Large intestine (tissue), 3 donors: Measurements from ENCODE around the gene SLC25A12. TPM values are rescaled to one million over a fixed set of nuclear protein-coding genes. Genes with fewer than 3 reads are reported as not detected.
"Not testable (repeated sequence)": the region's sequence is repeated elsewhere in the genome, so short reads cannot be mapped to it uniquely, and the experiment has no call there.

Experiments
- DNase-seq, 2 donors: peaks; one replicate each; pipeline versions ENCODE4 v3.0.0 to v3.0.0-alpha.2; 2013
- H3K27ac ChIP-seq: one replicate; pipeline ENCODE4 v1.5.1; 2013; ENCODE audit warnings: low read length
- H3K27me3 ChIP-seq: 2 replicates; pipeline ENCODE4 v1.6.1; 2013; ENCODE audit warnings: low read length; ENCODE audit not compliant: control insufficient read depth, insufficient read depth
- H3K36me3 ChIP-seq: 2 replicates; pipeline ENCODE4 v1.6.1; 2013; ENCODE audit warnings: low read length; ENCODE audit not compliant: control insufficient read depth, insufficient read depth
- H3K4me1 ChIP-seq: one replicate; pipeline ENCODE4 v1.6.1; 2013; ENCODE audit warnings: low read length; ENCODE audit not compliant: control insufficient read depth, insufficient read depth
- H3K4me3 ChIP-seq: one replicate; pipeline ENCODE4 v1.5.1; 2013; ENCODE audit warnings: low read length
- H3K9me3 ChIP-seq: one replicate; pipeline ENCODE4 v1.6.1; 2013; ENCODE audit warnings: mild to moderate bottlenecking, low read depth, low read length, moderate library complexity; ENCODE audit not compliant: control insufficient read depth
- WGBS: methylation state at CpG from one replicate; pipeline ENCODE4 v1.1.5; 2013; ENCODE audit warnings: low lambda C conversion rate; ENCODE audit not compliant: insufficient coverage; 5-methylcytosine and 5-hydroxymethylcytosine counted together
- polyA plus RNA-seq: library from polyadenylated mRNA; unstranded; fragments of 120-200 nt; gene quantifications from one replicate; pipeline ENCODE4 v1.2.1, GENCODE V29; 2013

Gene SLC25A12
- polyA plus RNA-seq, 1 donor, result 9.5 TPM

GRCh38 chr2:171771463-171771862 is 122.6 kb downstream of the SLC25A12 start:
- Histone ChIP-seq H3K27ac (no peak overlapping the region), H3K27me3 (no peaks in the 10 kb centered on the region), H3K9me3 (peaks cover 12% of the 10 kb centered on the region), H3K36me3 (no peaks in the 10 kb centered on the region), H3K4me1 (no peaks in the 10 kb centered on the region), H3K4me3 (no peak overlapping the region)
- no peak for DNase-seq

- H3K27me3 ChIP-seq, result no peaks in the 10 kb centered on the region
- WGBS, result 100% methylated on average over 1 of the region's 3 CpGs
Measured at GRCh38 chr2:171763602-171764001, 130.4 kb downstream of the SLC25A12 start.

GRCh38 chr2:171762879-171763573 is 131.0 kb downstream of the SLC25A12 start:
- Histone ChIP-seq H3K9me3 (no peaks in the 10 kb centered on the region), H3K4me3 (no peak overlapping the region), H3K27ac (no peak overlapping the region), H3K4me1 (no peaks in the 10 kb centered on the region), H3K36me3 (peaks cover 11% of the 10 kb centered on the region), H3K27me3 (no peaks in the 10 kb centered on the region)
- no peak for DNase-seq
- WGBS, result no CpG with 5 or more reads among the region's 2 CpGs

More at GRCh38 chr2:171763602-171764001, 130.4 kb downstream of the SLC25A12 start:
- DNase-seq, result no peak
- Histone ChIP-seq H3K36me3 (peaks cover 11% of the 10 kb centered on the region), H3K27ac (no peak overlapping the region), H3K4me1 (no peaks in the 10 kb centered on the region), H3K4me3 (no peak overlapping the region), H3K9me3 (no peaks in the 10 kb centered on the region)

GRCh38 chr2:171761176-171761575 is 132.9 kb downstream of the SLC25A12 start:
- H3K4me3 ChIP-seq, H3K4me1 ChIP-seq, H3K27ac ChIP-seq, H3K27me3 ChIP-seq, H3K9me3 ChIP-seq, DNase-seq: not testable (repeated sequence)
- WGBS, result no CpG with 5 or more reads among the region's 4 CpGs
- peaks cover 11% of the 10 kb centered on the region for H3K36me3 ChIP-seq

GRCh38 chr2:171758762-171759161 is 135.3 kb downstream of the SLC25A12 start:
- no CpG with 5 or more reads among the region's 1 CpG for WGBS
- not testable (repeated sequence) for H3K4me1 ChIP-seq, H3K27ac ChIP-seq, H3K27me3 ChIP-seq, H3K9me3 ChIP-seq, H3K4me3 ChIP-seq, DNase-seq
- H3K36me3 ChIP-seq, result peaks cover 11% of the 10 kb centered on the region

GRCh38 chr2:171754254-171754939 is 139.6 kb downstream of the SLC25A12 start:
- H3K36me3 ChIP-seq, result peaks cover 21% of the 10 kb centered on the region
- no peaks in the 10 kb centered on the region for H3K4me1 ChIP-seq
- H3K9me3 ChIP-seq, result no peaks in the 10 kb centered on the region
- no peak overlapping the region for H3K27ac ChIP-seq
- H3K27me3 ChIP-seq, result no peaks in the 10 kb centered on the region
- no peak for DNase-seq
- WGBS, result no CpG with 5 or more reads among the region's 1 CpG
- H3K4me3 ChIP-seq, result no peak overlapping the region

- no peaks in the 10 kb centered on the region for H3K4me1 ChIP-seq
- WGBS, result 100% methylated on average over 1 of the region's 3 CpGs
- no peak overlapping the region for H3K27ac ChIP-seq
- no peaks in the 10 kb centered on the region for H3K27me3 ChIP-seq
- DNase-seq, result no peak
- no peaks in the 10 kb centered on the region for H3K9me3 ChIP-seq
- H3K4me3 ChIP-seq, result no peak overlapping the region
- H3K36me3 ChIP-seq, result peaks cover 51% of the 10 kb centered on the region
Measured at GRCh38 chr2:171747371-171747770, 146.7 kb downstream of the SLC25A12 start.

- no CpG with 5 or more reads among the region's 4 CpGs for WGBS
Measured at GRCh38 chr2:171745806-171746205, 148.2 kb downstream of the SLC25A12 start.

GRCh38 chr2:171745141-171745540 is 148.9 kb downstream of the SLC25A12 start:
- Histone ChIP-seq H3K27me3 (no peaks in the 10 kb centered on the region), H3K4me3 (no peak overlapping the region), H3K27ac (no peak overlapping the region), H3K36me3 (peaks cover 47% of the 10 kb centered on the region), H3K4me1 (no peaks in the 10 kb centered on the region), H3K9me3 (no peaks in the 10 kb centered on the region)
- no CpG with 5 or more reads among the region's 1 CpG for WGBS
- DNase-seq, result no peak

More at GRCh38 chr2:171745806-171746205, 148.2 kb downstream of the SLC25A12 start:
- Histone ChIP-seq H3K27me3 (no peaks in the 10 kb centered on the region), H3K4me1 (no peaks in the 10 kb centered on the region), H3K36me3 (peaks cover 46% of the 10 kb centered on the region), H3K9me3 (no peaks in the 10 kb centered on the region), H3K4me3 (no peak overlapping the region), H3K27ac (no peak overlapping the region)
- no peak for DNase-seq

- H3K27ac ChIP-seq, result no peak overlapping the region
- H3K4me3 ChIP-seq, result no peak overlapping the region
- no peak for DNase-seq
- H3K9me3 ChIP-seq, result no peaks in the 10 kb centered on the region
- peaks cover 49% of the 10 kb centered on the region for H3K36me3 ChIP-seq
- no peaks in the 10 kb centered on the region for H3K27me3 ChIP-seq
- WGBS, result no CpG with 5 or more reads among the region's 1 CpG
- H3K4me1 ChIP-seq, result no peaks in the 10 kb centered on the region
Measured at GRCh38 chr2:171742760-171743159, 151.3 kb downstream of the SLC25A12 start.

GRCh38 chr2:171741189-171741588 is 152.9 kb downstream of the SLC25A12 start:
- no peak overlapping the region for H3K27ac ChIP-seq
- no peak overlapping the region for H3K4me3 ChIP-seq
- H3K9me3 ChIP-seq, result no peaks in the 10 kb centered on the region
- no peak for DNase-seq
- H3K36me3 ChIP-seq, result peaks cover 48% of the 10 kb centered on the region
- WGBS, result 83% methylated on average over 2 of the region's 2 CpGs
- no peaks in the 10 kb centered on the region for H3K4me1 ChIP-seq
- H3K27me3 ChIP-seq, result no peaks in the 10 kb centered on the region
